Mucosa of gallbladder (tissue), 1 donor: ENCODE measurements around the gene PES1. TPM values are rescaled to one million over a fixed set of nuclear protein-coding genes. Genes with fewer than 3 reads are reported as not detected.
"Not testable (repeated sequence)": the region's sequence is repeated elsewhere in the genome, so short reads cannot be mapped to it uniquely, and the experiment has no call there.

ENCODE experiments used
- DNase-seq: peaks from one replicate; pipeline ENCODE4 v3.0.0-alpha.2; 2020; ENCODE audit warnings: low spot score
- total RNA-seq: library from RNA; stranded (reverse); gene quantifications from one replicate; pipeline ENCODE4 v1.2.1, GENCODE V29; 2021
- donor health status: DM: no; HTN: no; CAD: no.

The PES1 gene
- total RNA-seq, 1 donor from 2014 or later = 62.6 TPM

- peak; percentile 61 for DNase-seq
These were observed 15.9 kb downstream of the PES1 start for GRCh38 chr22:30575859-30576258.

- peak; percentile 70 for DNase-seq
These were observed 16.6 kb downstream of the PES1 start for GRCh38 chr22:30574997-30575671.

- DNase-seq = peak; percentile 61
These were observed 17.4 kb downstream of the PES1 start, which contains the start of gene GAL3ST1 for GRCh38 chr22:30574095-30574981. Gene GAL3ST1 (minus strand): TSS chr22:30574665. CDS start chr22:30557392, 17,273 bp downstream.

- peak; percentile 39 for DNase-seq
These were observed 18.1 kb downstream of the PES1 start for GRCh38 chr22:30573594-30574094.

GRCh38 chr22:30572840-30573593 is 18.7 kb downstream of the PES1 start:
- peak; percentile 68 for DNase-seq

GRCh38 chr22:30572210-30572609 is 19.5 kb downstream of the PES1 start:
- DNase-seq = no peak

- DNase-seq = no peak
These were observed 22.0 kb downstream of the PES1 start for GRCh38 chr22:30569674-30570202.

GRCh38 chr22:30568137-30568805 is 23.4 kb downstream of the PES1 start:
- no peak for DNase-seq

- not testable (repeated sequence) for DNase-seq
These were observed 24.4 kb downstream of the PES1 start for GRCh38 chr22:30567277-30567676.

- DNase-seq = peak; percentile 81
These were observed 25.6 kb downstream of the PES1 start for GRCh38 chr22:30566125-30566524.

- no peak for DNase-seq
These were observed 26.4 kb downstream of the PES1 start for GRCh38 chr22:30565341-30565740.

- peak; percentile 53 for DNase-seq
These were observed 27.0 kb downstream of the PES1 start for GRCh38 chr22:30564761-30565119.

- DNase-seq = no peak
These were observed 27.5 kb downstream of the PES1 start for GRCh38 chr22:30564045-30564760.

- peak; percentile 87 for DNase-seq
These were observed 29.3 kb downstream of the PES1 start for GRCh38 chr22:30562366-30562765.

- DNase-seq = no peak
These were observed 30.1 kb downstream of the PES1 start for GRCh38 chr22:30561402-30562189.

- not testable (repeated sequence) for DNase-seq
These were observed 31.0 kb downstream of the PES1 start for GRCh38 chr22:30560643-30561202.

- DNase-seq = no peak
These were observed 31.8 kb downstream of the PES1 start for GRCh38 chr22:30559889-30560288.

- no peak for DNase-seq
These were observed 34.5 kb downstream of the PES1 start for GRCh38 chr22:30557243-30557642.

- DNase-seq = no peak
These were observed 35.3 kb downstream of the PES1 start for GRCh38 chr22:30556388-30556787.
